B cell (primary cell): ENCODE data around the gene TOMM40.

ENCODE experiments used
- CTCF ChIP-seq: fragments of 200-600 bp; IDR thresholded peaks from one replicate; pipeline ENCODE4 v1.8.0; 2022; ENCODE audit warnings: antibody characterized with exemption, mild to moderate bottlenecking
- EZH2 ChIP-seq: IDR thresholded peaks from 2 replicates; pipeline ENCODE4 v1.6.1; 2012; ENCODE audit warnings: borderline replicate concordance, low read depth, mild to moderate bottlenecking, moderate library complexity, low read length; ENCODE audit not compliant: insufficient read depth, poor library complexity, severe bottlenecking

GRCh38 chr19:44850641-44851109 lies 40.4 kb upstream of the TOMM40 start:
- TF ChIP-seq CTCF (no peak), EZH2 (no peak)
